DND-41 (cell line): Measurements from ENCODE around the gene METTL6.
A peak's percentile ranks its signal among the peaks of the same experiment; 100 is the strongest.

Experiments used
- ATAC-seq: fragments of 200-7000 bp; cut with Tn5 transposase; 3 replicates; pipeline ENCODE4 v1.9.1; 2021; ENCODE audit warnings: low read depth; ENCODE audit not compliant: insufficient read depth
- DNase-seq: peaks from one replicate; pipeline ENCODE4 v3.0.0-alpha.2; 2020
- H2AFZ ChIP-seq: 2 replicates; pipeline ENCODE4 v1.6.0; 2012; ENCODE audit warnings: low read depth, low read length
- H3K27ac ChIP-seq: 2 replicates; pipeline ENCODE4 v1.5.1; 2012; ENCODE audit warnings: low read length, inconsistent platforms
- H3K27me3 ChIP-seq: fragments of 200-600 bp; sonication (generic); 2 replicates; pipeline ENCODE4 v1.6.0; 2012; ENCODE audit warnings: low read length, mild to moderate bottlenecking, inconsistent platforms; ENCODE audit not compliant: insufficient read depth, poor library complexity
- H3K36me3 ChIP-seq: 2 replicates; pipeline ENCODE4 v1.5.1; 2012; ENCODE audit warnings: low read length, inconsistent platforms; ENCODE audit not compliant: insufficient read depth
- H3K4me1 ChIP-seq: 2 replicates; pipeline ENCODE4 v1.5.1; 2012; ENCODE audit warnings: mild to moderate bottlenecking, low read length; ENCODE audit not compliant: insufficient read depth
- H3K4me2 ChIP-seq: 2 replicates; pipeline ENCODE4 v1.6.0; 2012; ENCODE audit warnings: mild to moderate bottlenecking, moderate library complexity, low read length, inconsistent platforms; ENCODE audit not compliant: insufficient read depth
- H3K4me3 ChIP-seq, 2 experiments: fragments of 200-600 bp in 1 of 2; shearing (Covaris generic) in 1 of 2; 2 replicates each; pipeline ENCODE4 v1.5.1; 2012 to 2016; ENCODE audit warnings: inconsistent platforms in 2 of 2, low read length in 2 of 2, mild to moderate bottlenecking in 2 of 2, low read depth in 1 of 2, moderate library complexity in 1 of 2
- H3K79me2 ChIP-seq: 2 replicates; pipeline ENCODE4 v1.6.0; 2012; ENCODE audit warnings: low read length, inconsistent platforms; ENCODE audit not compliant: insufficient read depth
- H3K9ac ChIP-seq: 2 replicates; pipeline ENCODE4 v1.6.0; 2012; ENCODE audit warnings: low read depth, mild to moderate bottlenecking, inconsistent platforms, low read length, moderate library complexity
- H3K9me3 ChIP-seq: 2 replicates; pipeline ENCODE4 v1.5.1; 2012; ENCODE audit warnings: low read length, moderate library complexity, mild to moderate bottlenecking, inconsistent platforms; ENCODE audit not compliant: insufficient read depth, severe bottlenecking
- H4K20me1 ChIP-seq: 2 replicates; pipeline ENCODE4 v1.6.0; 2012; ENCODE audit warnings: low read length; ENCODE audit not compliant: insufficient read depth
- EZH2 ChIP-seq: IDR thresholded peaks from 3 replicates; pipeline ENCODE4 v1.6.1; 2012; ENCODE audit warnings: borderline replicate concordance, low read depth, mild to moderate bottlenecking, moderate library complexity, low read length, inconsistent platforms; ENCODE audit not compliant: severe bottlenecking
- TF ChIP-seq, protein P1 (sequence below): IDR thresholded peaks from 2 replicates; pipeline ENCODE4 v1.5.1; 2012; ENCODE audit warnings: borderline replicate concordance, low read length, moderate library complexity, mild to moderate bottlenecking; ENCODE audit not compliant: poor library complexity, severe bottlenecking; ENCODE audit errors: extremely low read depth

Gene METTL6

DNA sequence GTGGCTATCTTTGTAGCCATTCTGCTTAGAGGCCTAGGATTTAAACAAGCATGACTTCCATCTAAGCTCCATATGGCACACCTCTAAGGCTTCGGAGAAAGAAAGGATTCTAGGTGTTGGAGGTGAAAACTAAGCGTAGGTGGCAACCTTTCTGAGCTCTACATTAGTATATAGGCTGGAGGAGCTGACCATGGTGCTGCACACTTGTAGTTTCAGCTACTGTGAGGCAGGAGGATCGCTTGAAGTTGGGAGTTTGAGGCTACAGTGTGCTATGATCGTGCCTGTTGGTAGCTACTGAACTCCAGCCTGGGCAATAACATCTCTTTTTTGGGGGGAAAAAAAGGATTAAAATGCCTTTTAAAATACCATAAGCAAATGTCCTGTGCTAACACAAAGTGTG is 7.4 kb upstream of the METTL6 start:
- Histone ChIP-seq H3K9ac (no peak overlapping the region), H3K4me2 (no peak overlapping the region), H3K36me3 (peaks cover 97% of the 10 kb centered on the region), H2AFZ (no peak overlapping the region), H3K27ac (no peak overlapping the region), H4K20me1 (peaks cover 12% of the 10 kb centered on the region; the same call in 1 of the 2 replicates), H3K27me3 (no peaks in the 10 kb centered on the region), H3K4me3 (no peak overlapping the region), H3K79me2 (peaks cover 31% of the 10 kb centered on the region), H3K9me3 (no peaks in the 10 kb centered on the region), H3K4me1 (peaks cover 15% of the 10 kb centered on the region; the same call in 1 of the 2 replicates)
- no peak for TF ChIP-seq EZH2
- TF ChIP-seq, protein P1, sequence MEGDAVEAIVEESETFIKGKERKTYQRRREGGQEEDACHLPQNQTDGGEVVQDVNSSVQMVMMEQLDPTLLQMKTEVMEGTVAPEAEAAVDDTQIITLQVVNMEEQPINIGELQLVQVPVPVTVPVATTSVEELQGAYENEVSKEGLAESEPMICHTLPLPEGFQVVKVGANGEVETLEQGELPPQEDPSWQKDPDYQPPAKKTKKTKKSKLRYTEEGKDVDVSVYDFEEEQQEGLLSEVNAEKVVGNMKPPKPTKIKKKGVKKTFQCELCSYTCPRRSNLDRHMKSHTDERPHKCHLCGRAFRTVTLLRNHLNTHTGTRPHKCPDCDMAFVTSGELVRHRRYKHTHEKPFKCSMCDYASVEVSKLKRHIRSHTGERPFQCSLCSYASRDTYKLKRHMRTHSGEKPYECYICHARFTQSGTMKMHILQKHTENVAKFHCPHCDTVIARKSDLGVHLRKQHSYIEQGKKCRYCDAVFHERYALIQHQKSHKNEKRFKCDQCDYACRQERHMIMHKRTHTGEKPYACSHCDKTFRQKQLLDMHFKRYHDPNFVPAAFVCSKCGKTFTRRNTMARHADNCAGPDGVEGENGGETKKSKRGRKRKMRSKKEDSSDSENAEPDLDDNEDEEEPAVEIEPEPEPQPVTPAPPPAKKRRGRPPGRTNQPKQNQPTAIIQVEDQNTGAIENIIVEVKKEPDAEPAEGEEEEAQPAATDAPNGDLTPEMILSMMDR = no peak
- ATAC-seq (peak; percentile 58; the same call in 1 of the 3 replicates), DNase-seq (peak; percentile 30)

DNA sequence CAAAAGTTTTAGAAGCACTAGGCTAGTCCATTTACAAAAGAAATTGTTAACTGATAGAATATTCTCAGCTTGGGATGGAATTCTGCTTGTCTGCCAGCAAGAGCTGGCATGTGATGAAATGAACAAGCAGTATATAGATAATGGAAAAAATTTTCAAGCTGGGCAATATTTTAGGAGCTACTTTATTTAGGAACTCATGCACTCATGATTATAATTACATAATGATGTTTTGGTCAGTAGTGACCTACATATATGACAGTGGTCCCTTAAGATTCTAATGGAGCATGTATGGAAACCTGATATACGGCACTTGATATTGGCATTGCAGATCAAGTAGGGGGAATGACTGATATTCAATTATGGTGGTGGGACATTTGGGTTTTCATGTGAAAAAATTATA is 6.2 kb upstream of the METTL6 start:
- no peak for TF ChIP-seq EZH2
- TF ChIP-seq, protein P1 = no peak
- Histone ChIP-seq H3K4me1 (peaks cover 28% of the 10 kb centered on the region), H3K36me3 (peaks cover 85% of the 10 kb centered on the region), H4K20me1 (peaks cover 13% of the 10 kb centered on the region; the same call in 1 of the 2 replicates), H3K9ac (no peak overlapping the region), H3K9me3 (no peaks in the 10 kb centered on the region), H2AFZ (no peak overlapping the region), H3K4me2 (no peak overlapping the region), H3K79me2 (peaks cover 43% of the 10 kb centered on the region), H3K4me3 (no peak overlapping the region), H3K27ac (no peak overlapping the region), H3K27me3 (no peaks in the 10 kb centered on the region)
- ATAC-seq = no peak
- no peak for DNase-seq

DNA sequence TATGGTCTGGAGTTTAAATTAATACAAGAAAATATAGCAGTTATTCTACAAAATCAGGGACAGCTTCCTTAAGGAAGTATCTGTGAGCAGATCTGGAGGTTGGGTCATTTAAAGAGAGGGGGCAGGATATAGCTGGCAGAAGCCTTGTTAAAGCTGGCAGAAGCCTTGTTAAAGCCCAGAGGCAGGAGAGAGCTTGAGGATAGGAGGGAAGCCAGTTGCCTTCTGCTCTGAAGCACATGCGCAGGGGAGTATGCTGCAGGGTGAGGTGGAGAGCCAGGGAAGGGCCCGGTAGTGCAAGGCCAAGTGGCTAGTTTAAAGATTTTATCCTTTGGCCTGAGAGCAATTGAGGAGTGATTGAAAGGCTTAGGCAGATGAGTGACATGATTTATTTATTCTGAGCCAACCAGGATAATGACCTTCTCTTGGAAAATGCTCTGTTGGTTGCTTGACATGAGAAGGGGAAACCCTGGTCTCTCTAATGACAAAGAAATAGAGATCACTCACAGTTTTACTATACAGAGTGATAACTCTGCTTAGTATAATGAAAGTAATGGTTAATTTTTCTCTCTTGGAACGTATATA is 4.0 kb upstream of the METTL6 start:
- no peak overlapping the region for H2AFZ ChIP-seq
- H3K79me2 ChIP-seq = peaks cover 65% of the 10 kb centered on the region
- H4K20me1 ChIP-seq = peaks cover 17% of the 10 kb centered on the region; the same call in 1 of the 2 replicates
- peak overlapping the region; percentile 35; the same call in 1 of the 2 replicates for H3K4me2 ChIP-seq
- peaks cover 63% of the 10 kb centered on the region for H3K36me3 ChIP-seq
- no peaks in the 10 kb centered on the region for H3K27me3 ChIP-seq
- peaks cover 37% of the 10 kb centered on the region for H3K4me1 ChIP-seq
- no peak overlapping the region for H3K4me3 ChIP-seq
- DNase-seq (no peak), ATAC-seq (no peak)
- TF ChIP-seq, protein P1 = no peak
- no peak for TF ChIP-seq EZH2
- H3K9ac ChIP-seq = no peak overlapping the region
- no peaks in the 10 kb centered on the region for H3K9me3 ChIP-seq
- no peak overlapping the region for H3K27ac ChIP-seq

DNA sequence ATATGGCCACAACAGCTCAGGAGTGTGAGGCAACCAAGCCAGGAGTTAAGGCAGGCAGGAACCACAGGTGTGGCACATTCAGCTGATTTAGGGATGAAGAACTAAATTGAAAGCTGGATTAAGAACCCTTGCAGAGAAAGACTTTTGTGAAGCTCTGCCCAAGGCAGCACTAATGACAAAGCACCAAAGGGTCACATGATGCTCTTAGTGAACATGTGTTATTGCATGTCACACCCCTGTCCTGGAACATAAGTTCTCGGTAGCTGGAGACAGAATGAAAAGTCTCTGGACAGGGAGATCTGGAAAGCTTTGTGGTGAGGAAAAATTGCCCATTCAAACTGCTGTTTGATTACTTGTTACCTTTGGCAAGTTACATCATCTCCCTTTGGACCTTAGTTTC is 3.3 kb upstream of the METTL6 start:
- peaks cover 72% of the 10 kb centered on the region for H3K79me2 ChIP-seq
- H3K9me3 ChIP-seq = no peaks in the 10 kb centered on the region
- peaks cover 44% of the 10 kb centered on the region for H3K4me1 ChIP-seq
- H3K27me3 ChIP-seq = no peaks in the 10 kb centered on the region
- TF ChIP-seq EZH2 = no peak
- TF ChIP-seq, protein P1 = no peak
- no peak overlapping the region for H3K27ac ChIP-seq
- no peak for DNase-seq
- no peak overlapping the region for H2AFZ ChIP-seq
- H3K36me3 ChIP-seq = peaks cover 56% of the 10 kb centered on the region
- no peak overlapping the region for H3K4me3 ChIP-seq
- H4K20me1 ChIP-seq = peaks cover 17% of the 10 kb centered on the region; the same call in 1 of the 2 replicates
- peak overlapping the region; percentile 35 for H3K4me2 ChIP-seq
- no peak overlapping the region for H3K9ac ChIP-seq
- no peak for ATAC-seq
